Kidney glomerular epithelial cell (primary cell): Measurements from ENCODE around the gene SGSH.

ENCODE experiments used
- DNase-seq: peaks from one replicate; lab custom pipeline; 2025; lab: John Stamatoyannopoulos, UW

Gene SGSH

DNA sequence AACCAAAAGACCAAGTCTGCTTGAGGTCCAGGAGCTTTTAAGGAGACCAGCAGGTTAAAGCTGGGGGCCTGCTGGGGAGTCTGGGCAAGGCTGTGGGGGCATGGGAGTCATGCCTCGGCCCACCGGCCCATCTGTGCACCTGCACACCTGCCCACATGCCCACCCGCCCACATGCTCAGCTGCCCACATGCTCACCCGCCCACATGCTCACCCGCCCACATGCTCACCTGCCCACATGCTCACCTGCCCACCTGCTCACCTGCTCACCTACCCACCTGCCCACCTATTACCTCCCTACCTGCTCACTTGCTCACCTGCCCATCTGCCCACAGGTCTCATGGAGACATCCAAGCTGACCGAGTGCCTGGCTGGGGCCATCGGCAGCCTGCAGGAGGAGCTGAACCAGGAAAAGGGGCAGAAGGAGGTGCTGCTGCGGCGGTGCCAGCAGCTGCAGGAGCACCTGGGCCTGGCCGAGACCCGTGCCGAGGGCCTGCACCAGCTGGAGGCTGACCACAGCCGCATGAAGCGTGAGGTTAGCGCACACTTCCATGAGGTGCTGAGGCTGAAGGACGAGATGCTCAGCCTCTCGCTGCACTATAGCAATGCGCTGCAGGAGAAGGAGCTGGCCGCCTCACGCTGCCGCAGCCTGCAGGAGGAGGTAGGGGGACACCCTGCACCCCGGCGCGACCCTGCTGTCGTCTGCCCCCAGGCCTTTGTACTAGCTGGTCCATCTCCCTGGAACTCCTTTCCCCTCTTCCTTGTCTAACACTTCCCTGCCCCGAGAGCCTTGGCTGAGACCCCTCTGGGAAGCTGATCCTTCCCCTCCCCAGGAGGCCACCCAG, 36.3 kb downstream of the SGSH start:
- no peak for DNase-seq

DNA sequence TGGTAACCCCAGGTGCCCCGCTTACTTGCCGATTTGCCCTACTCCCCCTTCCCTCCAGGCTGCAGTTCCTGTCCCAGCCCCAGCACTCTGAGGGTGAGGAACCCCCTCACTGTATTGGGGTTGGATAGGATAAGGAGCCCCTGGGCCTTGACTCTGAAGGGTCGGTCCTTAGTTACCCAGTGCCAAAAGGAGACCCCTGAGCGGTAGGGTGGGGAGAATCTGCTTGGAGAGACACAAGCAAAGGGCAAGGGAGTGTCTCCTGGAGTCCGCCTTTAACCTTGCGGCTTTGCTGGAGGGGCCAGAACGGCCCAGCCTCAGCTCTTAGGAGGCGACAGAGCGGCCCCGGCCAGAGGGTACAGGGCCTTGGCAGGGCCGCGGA, 37.3 kb downstream of the SGSH start:
- no peak for DNase-seq

DNA sequence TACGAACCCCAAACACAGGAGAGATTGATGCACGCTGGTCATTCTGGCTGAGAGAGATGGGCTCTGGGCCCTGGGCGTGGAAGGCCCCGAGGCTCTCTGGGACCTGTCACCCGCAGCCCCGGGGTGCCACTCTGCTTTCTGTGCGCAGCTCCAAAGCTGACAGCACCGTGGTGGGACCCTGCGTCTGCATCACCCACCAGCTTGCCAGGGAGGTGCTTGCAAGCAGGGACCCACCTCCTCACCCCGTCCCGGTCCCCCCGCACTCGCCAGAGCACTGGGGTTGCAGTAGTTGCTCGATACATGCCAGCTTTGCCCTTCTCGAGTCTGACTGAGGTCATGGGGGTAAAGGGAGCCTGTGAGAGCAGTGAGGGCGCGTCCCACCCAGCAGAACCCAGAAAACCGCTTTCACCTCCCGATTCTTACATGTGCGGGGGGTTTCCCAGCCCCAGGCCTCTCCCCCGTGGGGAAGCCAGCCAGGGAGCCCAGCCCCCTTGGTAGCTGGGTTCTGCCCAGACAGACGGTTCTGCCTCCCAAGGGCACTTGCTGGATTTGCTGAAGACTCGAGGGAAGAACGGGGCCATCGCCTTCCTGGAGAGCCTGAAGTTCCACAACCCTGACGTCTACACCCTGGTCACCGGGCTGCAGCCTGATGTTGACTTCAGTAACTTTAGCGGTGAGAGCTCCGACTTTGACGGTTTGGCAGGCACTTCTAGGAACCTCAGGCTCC, 37.9 kb downstream of the SGSH start:
- no peak for DNase-seq

DNA sequence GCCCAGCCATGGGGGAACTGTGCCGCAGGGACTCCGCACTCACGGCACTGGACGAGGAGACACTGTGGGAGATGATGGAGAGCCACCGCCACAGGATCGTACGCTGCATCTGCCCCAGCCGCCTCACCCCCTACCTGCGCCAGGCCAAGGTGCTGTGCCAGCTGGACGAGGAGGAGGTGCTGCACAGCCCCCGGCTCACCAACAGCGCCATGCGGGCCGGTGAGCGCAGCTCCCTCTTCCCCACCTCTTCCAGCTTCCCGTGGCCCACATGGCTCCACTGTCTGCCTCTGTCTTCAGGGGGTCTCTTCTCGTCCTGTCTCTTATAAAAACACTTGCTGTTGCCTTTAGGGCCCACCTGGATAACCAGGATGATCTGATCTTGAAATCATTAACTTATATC, 38.7 kb downstream of the SGSH start:
- DNase-seq: no peak

DNA sequence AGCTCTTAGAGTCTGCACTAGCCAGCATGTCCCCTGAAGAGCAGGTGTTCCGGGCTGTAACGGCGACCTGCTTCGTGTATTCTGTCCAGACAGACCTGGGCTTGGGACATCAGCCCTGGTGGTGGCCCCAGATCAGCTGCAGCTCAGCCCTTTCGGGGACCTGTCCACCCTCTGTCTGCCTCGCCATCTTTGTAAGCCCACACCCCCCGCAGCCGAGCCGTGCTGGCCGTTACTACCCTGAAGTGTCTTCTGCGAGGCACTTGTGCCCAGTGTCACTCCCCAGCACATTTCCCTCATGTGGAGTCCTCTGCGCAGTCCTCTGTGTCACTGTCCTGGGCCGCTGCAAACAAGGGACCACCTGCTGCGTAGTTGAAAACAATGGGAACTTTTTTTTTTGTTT, 39.9 kb downstream of the SGSH start:
- DNase-seq: no peak

DNA sequence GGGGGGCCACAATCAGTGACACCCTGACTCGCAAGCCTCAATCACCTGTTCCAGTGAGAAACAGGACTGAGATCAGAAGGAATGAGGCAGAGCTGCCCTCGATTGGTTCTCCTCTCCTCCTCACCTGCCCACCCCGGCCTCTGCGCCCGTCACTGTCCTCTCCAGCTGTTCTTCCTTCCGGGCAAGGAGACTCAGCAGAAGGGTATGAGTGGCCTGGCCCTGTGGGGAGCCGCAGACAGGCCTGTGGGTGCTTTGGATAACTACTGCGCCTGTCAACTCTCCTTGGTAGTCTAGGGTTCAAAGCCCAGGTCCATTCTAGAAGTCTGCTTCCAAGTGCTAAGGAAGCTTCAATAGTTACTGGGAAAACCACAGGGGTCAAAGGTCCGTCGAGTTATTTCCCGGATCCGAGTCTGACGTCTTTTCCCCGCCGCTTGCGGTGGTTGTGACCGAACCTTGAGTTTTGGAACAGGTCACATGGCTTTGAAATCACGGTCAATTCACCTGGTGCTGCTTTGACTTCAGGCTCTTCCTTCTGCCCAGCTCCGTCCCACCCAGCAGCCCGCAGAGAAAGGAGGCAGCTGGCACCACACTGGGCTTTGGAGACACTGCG, 42.0 kb downstream of the SGSH start:
- DNase-seq: no peak

DNA sequence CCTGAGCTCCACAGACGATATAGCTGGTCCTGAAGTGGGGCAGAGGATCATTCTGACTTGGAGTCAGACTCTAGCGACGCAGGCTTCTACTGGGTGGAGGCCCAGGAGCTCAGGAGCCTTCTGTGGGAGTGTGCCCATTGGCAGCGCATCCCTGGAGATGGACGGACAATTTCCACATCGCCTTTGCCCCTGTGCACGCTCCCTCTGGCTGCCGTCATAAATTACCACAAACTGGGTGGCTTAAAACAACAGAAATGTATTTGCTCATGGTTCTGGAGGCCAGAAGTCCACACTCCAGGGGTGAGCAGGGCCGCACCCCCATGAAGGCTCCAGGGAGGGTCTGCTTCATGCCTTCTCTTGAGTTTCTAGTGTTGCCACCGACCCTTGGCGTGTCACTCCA, 43.4 kb downstream of the SGSH start:
- DNase-seq: no peak

DNA sequence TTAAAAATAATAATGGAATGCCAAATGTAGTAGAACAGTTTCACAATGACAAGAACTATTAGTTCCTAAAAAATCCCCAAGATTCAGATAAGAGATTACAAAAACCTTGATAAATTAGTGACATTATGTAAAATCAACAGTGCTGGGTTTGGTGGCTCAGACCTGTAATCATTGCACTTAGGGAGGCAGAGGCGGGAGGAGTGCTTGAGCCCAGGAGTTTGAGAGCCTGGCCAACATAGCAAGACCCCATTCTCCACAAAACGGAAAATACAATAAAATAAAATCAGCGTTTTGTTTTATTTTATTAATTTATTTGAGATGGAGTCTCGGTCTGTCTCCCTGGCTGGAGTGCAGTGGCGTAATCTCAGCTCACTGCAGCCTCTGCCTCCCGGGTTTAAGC, 46.2 kb downstream of the SGSH start:
- no peak for DNase-seq

DNA sequence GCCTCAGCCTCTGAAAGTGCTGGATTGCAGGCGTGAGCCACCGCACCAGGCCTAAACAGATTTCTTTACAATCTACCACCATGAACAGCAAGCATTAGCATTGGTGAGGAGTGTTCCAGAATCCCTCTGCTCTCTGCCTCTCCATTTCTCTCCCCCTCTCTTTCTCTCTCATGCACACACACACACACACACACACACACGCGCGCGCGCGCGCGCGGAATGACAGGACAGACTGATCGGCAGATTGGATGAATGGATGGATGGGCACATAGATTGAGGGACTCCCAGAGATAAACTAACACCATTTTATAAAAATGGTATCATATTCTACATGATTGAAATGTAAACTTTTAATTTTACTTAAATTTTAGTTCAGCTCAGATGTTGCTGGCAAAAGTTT, 47.0 kb downstream of the SGSH start:
- DNase-seq: no peak

DNA sequence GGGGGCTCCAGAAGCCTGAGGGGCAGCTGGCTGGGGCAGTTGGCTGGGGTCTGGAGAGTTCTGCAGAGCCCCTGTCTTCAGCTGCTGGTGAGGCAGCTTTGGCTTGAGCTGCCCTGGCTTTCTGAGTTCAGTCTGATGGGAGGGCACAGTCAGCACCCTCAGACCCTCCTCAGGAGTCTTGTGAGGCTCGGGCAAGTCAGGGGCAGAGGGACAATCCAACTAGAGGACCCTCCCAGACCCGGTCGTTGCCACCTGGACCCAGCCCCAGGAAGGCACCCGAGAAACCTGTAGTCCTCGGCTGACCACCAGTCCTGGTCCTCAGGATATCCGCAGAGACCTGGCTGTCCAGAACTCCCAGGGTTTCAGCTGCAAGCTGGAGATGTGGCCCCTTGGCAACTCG, 48.5 kb downstream of the SGSH start:
- no peak for DNase-seq

DNA sequence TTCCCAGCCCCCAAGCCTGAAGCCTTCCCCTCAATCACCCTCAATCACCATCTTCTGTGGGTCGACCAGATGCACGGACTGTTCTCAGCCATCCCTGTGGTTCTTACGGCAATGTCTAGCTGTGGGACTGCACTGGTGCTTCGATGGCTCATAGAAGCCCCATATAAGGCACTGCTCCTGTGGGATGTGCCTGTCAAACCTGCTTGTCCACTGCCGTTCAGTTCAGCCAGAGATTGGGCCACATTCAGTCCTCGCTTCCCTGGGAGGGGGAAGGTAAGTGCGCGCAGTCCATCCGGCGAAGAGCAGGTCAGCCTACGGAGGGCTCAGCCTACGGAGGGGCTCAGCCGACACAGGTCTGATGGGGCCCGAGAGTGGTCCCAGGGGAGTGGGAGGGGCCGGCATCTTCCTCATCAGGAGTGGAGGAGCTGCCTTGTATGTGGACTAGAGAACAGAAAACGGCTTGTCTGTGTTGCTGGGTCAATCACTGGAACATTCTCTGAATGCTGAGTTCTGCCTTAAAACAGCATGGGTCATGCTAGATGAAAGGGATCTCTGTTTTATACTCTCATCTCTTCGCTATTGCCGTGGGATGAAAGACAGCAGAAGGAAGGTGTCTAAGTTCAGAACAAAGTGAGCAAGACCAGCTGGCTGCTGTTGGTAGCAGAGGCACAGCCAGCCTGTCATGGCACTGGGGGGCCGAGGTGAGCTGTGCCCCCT, 50.2 kb downstream of the SGSH start, which contains the start of gene CARD14:
TSS of gene CARD14 (plus strand) at position 247 of the 717 bp plus-strand sequence. CDS start 11,409 bp downstream, outside the sequence.
- DNase-seq: no peak

DNA sequence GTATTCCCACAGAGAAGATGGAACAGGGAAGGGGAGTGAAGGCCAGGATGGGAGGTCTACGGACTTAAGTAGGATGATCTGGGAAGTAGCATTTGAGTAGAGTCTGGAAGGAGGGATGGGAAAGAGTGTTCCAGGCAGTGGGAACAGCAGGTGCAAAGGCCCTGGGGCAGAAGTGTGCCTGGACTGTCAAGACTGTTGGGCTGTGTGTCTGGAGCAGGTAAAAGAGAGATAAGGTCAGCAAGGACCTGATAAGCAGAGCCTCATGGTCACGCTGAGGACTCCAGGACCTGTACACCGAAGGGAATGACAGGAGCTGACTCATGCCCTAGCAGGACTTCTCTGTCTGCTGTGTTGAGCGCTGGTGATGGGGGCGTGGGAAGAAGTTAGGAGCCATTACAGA, 51.0 kb downstream of the SGSH start:
- no peak for DNase-seq

DNA sequence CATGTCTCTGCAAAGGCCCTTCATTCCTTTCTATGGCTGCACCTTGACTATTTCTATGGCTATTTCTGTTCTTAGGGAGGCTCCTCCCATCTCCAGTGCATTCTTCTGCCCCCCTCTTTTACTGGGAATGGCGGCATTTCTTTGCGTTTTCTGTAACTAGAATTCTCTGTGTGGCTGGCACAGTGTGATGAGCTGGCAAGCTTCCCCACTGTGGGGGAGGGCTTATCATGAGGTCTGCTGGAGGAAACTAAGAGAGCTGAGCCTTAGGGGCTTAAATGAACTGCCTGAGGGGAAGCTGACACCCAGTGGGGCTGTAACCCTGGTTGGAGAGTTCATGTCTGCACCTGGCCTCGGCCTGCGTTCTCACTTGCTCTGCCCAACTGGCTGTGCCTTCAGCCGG, 51.8 kb downstream of the SGSH start:
- DNase-seq: no peak

DNA sequence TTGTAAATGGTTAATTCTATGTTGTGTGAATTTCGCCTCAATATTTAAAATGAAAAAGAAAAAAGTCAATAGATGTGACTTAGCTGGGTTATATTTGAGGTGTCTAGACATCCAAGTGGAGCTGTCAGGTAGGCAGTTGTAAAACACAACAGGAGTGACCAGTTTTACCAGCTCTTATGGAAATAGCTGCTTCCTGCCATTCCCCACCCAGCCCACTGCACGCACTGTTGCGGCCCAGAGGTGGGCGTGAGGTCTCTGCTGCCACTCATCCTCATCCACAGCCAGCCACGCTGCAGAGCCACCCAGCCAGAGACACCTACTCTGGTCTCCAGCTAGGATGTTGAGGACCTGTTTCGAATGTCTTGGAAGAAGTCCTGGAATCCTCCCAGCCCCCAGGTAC, 53.7 kb downstream of the SGSH start:
- no peak for DNase-seq

DNA sequence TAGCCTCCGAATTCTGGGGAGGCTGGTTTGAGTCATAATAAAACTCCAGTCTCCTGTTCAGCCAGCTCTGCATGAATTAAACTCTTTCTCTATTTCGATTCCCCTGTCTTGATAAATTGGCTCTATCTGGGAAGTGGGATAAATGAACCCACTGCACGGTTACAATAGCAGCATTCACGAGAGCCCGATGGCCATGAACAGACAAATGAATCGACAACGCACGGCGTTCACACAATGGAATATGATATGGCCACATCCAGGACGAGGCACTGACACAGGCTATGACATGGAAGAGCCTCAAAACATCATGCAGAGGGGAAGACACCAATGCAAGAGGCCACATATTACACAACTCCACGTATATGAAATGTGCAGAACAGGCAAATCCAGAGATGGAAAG, 55.9 kb downstream of the SGSH start:
- no peak for DNase-seq

DNA sequence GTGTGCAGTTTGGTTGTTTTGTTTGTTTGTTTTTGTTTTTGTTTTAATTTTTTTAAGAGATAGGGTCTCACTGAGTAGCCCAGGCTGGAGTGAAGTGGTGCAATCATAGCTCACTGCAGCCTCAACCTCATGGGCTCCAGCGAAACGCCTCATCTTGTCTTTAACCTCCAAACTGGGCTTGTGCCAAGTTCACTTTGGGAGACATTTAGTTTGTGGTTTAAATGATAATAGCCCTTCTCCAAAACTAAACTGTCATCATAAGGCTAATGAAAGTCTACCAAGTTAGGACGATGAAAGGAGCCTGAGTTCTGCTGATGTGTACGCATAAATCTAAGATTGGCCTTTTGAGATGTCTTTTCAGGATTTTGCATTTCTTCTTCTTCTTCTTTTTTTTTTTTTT, 56.8 kb downstream of the SGSH start:
- no peak for DNase-seq

DNA sequence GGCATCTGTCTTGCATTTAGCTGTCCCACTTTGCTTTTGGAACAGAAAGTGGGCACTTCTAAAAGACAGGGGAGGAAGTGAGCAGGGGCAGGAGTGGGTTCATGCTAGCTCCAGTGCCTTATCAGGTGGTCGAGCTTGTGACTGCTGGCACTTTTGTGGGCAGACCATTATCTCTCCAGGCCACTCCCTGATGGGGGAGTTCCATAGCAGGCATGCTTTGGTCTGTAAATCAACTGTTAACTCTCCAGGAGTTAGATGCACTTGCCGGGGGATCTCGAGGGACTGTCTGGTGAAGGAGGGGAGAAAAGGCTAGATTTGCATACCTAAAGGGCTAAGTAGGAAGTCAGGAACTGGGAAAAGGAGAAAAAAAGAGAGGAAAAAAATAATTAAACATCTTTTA, 59.6 kb downstream of the SGSH start:
- no peak for DNase-seq
